GM19324 (cell line): Measurements from ENCODE around the gene GALNT18.

Experiments used
- ATAC-seq: cut with Tn5 transposase; IDR thresholded peaks from one replicate; pipeline ENCODE4 v1.9.1; 2021; ENCODE audit warnings: mild to moderate bottlenecking, moderate library complexity; ENCODE audit not compliant: unreplicated experiment, low FRiP score

GALNT18 gene

GRCh38 chr11:11626128-11626527 lies 4.3 kb upstream of the GALNT18 start:
- no peak for ATAC-seq

DNA sequence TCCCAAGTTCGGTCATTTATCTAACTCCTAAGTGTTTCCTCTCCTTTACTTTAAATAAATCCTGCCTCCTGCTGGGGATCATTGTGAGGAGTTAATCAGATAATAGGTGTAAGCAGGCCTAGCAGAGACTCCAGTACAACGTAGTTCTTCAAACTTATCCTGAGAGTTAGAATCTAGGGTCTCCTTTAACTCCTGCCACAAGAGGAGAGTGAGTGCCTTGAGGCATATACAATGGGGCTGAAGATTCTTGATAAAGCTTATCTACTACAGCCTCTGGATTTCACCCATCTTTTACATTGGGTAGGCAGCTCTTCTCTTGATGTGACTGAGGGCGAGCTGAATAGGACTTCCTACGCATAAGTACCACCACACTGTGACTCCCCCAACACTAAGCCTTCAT lies 3.1 kb upstream of the GALNT18 start:
- no peak for ATAC-seq

- ATAC-seq, result no peak
Measured at GRCh38 chr11:11624204-11624603, 2.4 kb upstream of the GALNT18 start.

DNA sequence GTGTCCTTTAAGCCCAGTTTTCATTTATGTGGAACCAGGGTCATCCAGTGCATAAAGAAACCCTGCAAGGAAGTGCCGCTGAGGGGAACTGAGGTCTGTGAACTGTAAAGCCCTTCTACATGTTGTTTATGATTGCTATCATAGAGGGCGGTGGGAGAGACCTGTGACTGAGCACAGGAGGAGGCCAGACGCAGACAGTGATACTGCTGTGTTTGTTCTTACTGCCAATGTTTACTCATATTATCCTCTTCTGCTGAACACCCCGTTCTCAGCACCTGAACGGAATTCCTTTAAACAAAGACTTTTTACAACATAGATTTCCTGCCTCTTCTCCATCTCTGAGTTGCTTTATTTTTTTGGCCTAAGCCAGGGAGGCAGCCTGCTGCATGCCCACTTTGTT lies 967 bp upstream of the GALNT18 start:
- no peak for ATAC-seq

DNA sequence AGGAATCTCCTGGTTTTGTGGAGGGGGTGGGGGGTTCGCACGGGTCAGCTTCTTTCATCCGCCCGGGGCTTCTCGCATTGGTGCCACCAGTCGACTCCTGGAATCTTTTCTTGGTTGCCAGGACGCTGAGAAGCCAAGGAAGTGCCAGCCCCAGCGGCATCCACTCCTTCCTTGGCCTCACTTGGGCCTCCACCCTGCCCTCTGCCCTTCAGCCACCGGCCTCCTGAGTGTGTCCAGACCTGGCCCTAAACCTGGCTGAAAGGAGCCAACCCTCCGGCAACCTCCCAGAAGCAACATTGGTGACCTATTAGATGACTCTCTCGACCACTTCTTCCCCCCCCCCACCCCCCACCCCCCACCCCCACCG lies 518 bp upstream of the GALNT18 start:
- ATAC-seq, result no peak

DNA sequence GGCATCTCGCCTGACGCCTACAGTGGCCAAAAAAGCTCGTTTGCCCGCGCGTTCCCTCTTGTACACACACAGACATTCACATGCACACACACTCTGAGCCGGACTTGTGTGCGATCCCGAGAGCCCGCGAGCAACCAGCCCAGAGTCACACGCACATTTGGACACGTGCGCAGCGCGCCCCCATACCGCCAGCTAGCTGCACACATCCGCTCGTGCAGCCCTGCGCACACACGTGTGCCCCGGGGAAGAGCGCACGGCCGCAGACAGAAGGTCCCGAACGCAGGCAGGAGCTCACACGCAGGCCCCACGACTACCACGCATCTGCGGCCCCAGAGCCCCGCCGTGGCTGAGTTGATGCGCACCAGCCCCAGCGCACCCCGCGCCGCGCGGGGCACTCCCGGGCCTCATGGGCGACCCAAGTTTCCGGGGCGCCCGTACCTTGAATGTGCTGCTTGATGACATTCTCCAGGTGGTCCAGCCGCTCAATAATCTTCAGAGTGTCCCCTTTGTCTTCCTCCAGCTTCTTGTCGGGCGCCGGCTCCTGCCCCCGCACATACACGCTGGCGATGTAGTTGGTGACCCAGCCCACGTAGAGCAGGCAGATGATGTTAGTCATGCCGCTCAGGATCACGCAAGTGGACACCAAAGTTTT lies 758 bp downstream of the GALNT18 start:
- peak; percentile 0 for ATAC-seq

DNA sequence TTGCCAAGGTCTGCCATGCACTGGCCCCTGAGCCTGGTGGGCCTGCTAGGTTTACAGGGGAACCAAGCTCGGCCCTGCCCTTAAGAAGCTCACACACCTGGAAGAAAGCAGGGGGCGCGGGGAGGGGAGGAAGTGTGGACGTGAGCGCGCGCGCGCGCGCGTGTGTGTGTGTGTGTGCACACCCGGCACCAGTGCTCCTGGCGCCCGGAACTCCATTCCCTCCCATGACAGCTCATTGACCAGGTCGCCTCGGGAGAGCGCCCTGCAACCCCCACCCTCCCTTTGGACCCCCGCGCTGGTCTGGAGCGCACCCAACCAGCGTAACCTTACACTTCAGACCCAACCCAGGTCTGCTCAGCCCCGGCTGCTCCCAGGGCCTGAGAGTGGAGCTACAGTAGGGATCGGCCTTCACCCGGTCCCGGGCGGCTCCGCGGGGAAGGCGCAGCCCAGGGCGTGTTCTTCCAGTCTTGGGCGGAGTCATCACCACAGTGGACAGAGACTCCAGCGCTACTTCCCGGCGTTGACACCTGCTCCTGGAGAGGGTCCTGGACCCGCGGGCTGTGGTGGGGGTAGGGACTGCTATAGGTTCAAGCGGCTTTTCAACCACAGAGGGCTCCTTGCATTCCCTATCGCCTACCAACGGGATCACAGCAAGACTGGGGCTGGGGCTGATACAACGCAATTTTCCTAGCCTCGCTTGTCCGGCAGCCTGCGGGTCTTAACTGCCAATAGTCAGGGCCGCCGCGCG lies 1.5 kb downstream of the GALNT18 start:
- no peak for ATAC-seq

DNA sequence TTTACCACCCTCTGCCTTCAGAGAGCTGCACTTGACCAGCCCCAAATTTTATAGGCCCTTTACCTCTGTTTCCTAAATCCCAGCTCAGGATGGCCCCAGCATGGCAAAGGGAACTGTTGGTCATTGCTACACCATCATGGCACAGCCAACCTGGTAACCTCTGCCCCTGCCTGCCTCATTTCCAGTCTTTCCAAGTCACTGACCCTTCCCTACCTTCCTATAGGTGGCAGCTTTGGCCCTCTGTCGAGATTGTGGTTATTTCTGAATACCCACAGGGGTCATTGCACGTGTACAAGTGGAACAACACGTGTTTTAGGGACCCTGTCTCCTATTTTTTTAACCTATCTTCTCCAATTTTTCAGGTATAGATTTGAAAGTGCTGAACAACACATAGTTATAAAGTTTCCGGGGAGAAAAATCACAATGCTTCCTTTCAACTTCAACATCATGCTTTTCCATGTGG lies 2.8 kb downstream of the GALNT18 start:
- ATAC-seq, result no peak

GRCh38 chr11:11615086-11615485 lies 6.7 kb downstream of the GALNT18 start:
- ATAC-seq, result no peak

- no peak for ATAC-seq
Measured at GRCh38 chr11:11612439-11612838, 9.4 kb downstream of the GALNT18 start.

GRCh38 chr11:11611381-11611780 lies 10.4 kb downstream of the GALNT18 start:
- ATAC-seq, result no peak

GRCh38 chr11:11608783-11609232 lies 13.0 kb downstream of the GALNT18 start:
- ATAC-seq, result no peak

DNA sequence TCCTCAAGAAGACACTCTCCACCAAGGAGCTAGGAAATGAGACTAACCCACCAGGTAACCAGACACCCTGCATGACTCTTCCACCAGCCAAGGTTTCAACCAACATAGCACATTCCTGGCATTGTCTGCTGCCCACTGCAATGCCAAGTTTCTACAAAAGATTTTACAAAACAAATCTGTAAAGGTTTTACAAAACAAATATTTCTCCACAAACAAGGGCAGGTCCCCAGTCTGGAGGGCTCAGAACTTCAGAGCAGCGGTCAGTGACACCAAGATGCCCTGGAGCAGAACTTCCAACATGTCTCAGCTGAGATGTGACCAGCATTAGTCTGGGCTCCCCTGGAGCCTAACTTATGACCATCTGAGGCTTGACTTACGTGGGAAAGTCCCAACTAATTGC lies 14.0 kb downstream of the GALNT18 start:
- no peak for ATAC-seq

- no peak for ATAC-seq
Measured at GRCh38 chr11:11605821-11606450, 15.9 kb downstream of the GALNT18 start.

- ATAC-seq, result no peak
Measured at GRCh38 chr11:11605181-11605580, 16.6 kb downstream of the GALNT18 start.

- no peak for ATAC-seq
Measured at GRCh38 chr11:11604370-11604990, 17.3 kb downstream of the GALNT18 start.

DNA sequence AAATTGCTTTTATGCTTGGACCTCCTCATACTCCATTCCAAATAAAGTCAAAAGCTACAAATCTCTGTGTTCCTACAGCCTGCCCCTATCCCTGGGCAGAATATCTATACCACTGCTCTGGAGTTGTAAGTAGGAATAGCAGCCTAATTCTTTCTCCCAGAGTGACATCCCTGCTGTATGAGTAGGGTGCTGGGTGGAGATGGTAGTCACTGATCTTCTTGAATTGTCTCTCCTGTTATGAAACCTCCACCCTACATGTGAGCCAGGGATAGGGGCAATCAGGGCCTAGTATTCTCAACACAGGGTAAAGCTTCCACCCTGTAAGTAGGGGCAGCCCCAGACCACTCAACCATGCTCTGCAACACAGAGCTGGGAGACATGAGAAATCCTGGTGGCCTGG lies 19.8 kb downstream of the GALNT18 start:
- ATAC-seq, result no peak

DNA sequence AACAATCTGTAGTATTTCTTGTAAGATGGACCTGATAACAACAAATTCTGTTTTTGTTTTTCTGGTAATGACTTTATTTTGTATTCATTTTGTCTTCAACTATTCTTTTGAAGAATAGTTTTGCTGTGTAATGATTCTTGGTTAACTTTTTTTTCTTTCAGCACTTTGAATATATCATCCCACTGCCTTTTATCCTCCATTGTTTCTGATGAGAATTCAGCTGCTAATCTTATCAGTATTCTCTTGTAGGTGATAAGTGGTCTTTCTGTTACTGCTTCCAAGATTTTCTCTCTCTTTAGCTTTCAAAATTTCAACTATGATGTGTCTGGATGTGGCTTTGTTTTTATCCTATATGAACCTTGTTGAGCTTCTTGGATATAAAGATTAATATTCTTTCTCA lies 21.5 kb downstream of the GALNT18 start:
- no peak for ATAC-seq

- ATAC-seq, result no peak
Measured at GRCh38 chr11:11598243-11598642, 23.6 kb downstream of the GALNT18 start.

DNA sequence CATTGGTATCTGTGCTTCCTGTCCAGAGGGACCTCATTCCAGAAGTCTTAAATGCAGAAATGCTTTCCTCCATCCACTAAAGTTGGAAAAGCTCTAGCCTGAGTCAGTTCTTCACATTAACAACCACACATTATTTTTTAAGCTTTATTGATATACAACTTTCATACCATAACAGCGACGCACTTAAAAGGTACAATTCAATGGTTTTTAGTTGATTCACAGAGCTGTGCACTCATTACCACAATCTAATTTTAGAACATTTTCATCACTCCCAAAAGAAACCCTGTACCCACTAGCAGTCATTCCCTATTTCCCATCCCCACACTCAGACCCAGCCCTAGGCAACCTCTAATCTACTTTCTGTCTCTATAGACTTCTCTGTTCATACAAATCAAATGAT lies 27.6 kb downstream of the GALNT18 start:
- no peak for ATAC-seq

- ATAC-seq, result no peak
Measured at GRCh38 chr11:11592146-11592684, 29.6 kb downstream of the GALNT18 start.
